T1000 (cell line): ENCODE results near the gene NR4A1.

ENCODE experiments used
- DNase-seq: peaks from one replicate; lab custom pipeline; 2025; ENCODE audit warnings: mixed read lengths; lab: John Stamatoyannopoulos, UW

The NR4A1 gene

GRCh38 chr12:52041695-52042123 is 9.5 kb upstream of the NR4A1 start:
- DNase-seq = no peak

- no peak for DNase-seq
Observed at GRCh38 chr12:52042706-52043385, 8.4 kb upstream of the NR4A1 start.

DNA sequence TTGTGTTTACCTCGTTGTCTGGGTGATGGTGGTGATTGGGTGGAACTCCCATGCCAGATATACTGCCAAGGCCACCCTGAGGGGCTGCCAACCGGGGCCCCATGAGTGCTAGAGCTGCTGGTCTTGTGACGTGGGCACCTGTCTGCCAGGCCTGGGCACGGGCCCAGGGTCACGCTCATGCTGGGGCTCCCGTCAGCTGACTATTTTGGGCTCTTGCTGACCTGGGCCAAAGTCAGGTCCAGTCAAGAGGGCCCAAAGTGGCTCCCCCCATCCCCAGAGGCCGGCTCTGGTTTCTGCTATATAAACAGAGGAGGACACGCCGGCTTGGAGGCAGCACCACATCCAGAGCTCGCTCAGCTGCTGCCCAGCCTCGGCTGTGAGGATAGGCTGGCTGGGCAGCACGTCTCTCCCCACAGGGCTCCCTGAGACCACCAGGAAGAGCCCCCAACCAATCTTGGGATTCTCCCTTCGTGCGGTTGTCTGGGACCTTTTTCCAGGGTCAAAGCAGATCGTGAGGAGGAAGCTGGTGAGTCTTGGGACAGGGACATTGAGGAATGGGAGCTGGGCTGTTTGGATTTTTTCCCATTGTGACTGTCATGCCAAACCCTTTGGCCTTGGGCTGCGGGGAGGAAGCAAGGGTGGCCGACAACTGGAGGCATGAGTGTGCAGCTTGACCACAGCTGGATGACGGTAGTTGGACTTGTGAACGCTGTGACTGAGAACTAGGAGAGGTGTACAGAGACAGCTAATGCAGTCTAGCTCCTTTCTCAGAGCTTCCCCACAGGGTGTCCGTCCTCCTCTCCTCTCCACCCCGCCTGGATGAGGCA is 7.6 kb upstream of the NR4A1 start:
- DNase-seq = no peak

GRCh38 chr12:52044292-52044983 is 6.8 kb upstream of the NR4A1 start:
- no peak for DNase-seq

DNA sequence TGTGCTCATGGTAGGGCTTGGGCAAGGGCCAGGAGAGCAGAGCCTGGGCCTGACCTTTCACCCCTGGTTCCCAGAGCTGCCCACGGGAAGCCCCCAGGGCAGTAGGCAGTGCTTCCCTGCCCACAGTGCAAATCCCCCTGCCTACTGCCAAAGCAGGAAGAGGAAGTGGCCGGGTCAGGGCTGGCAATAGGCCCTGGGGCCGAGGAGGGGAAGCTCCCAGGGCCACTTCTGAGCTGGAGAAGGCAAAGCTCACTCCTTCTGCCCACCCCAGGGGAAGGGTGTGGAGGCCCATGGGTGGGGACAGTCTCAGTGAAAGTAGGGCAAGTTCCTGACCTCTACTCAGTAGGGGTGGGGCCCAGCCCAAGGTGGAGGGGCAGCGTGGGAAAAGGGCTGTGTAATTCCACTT is 5.4 kb upstream of the NR4A1 start:
- DNase-seq = no peak

GRCh38 chr12:52046859-52047258 is 4.4 kb upstream of the NR4A1 start:
- no peak for DNase-seq

- DNase-seq = no peak
Observed at GRCh38 chr12:52049286-52049685, 2.0 kb upstream of the NR4A1 start.

DNA sequence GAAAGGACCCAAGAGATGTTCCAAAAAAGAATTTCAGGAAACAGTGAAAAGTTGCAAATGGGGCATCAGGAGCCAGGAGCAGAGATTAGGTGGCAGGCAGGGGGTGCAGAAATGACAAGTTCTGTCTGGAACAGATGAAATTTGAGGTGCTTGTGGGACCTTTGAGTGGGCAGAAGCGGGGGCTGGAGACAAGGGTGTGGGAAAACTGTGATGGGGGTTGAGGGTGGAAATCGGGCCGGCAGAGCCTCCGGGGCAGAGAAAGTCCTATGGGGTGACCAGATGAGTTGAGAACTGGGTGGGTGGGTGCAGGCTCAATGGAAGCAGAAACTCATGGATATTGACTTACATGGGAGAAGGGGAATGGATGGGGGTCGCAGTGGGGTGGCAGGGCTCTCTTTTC is 1.6 kb upstream of the NR4A1 start:
- no peak for DNase-seq

- DNase-seq = no peak
Observed at GRCh38 chr12:52050116-52050757, 1.0 kb upstream of the NR4A1 start.

DNA sequence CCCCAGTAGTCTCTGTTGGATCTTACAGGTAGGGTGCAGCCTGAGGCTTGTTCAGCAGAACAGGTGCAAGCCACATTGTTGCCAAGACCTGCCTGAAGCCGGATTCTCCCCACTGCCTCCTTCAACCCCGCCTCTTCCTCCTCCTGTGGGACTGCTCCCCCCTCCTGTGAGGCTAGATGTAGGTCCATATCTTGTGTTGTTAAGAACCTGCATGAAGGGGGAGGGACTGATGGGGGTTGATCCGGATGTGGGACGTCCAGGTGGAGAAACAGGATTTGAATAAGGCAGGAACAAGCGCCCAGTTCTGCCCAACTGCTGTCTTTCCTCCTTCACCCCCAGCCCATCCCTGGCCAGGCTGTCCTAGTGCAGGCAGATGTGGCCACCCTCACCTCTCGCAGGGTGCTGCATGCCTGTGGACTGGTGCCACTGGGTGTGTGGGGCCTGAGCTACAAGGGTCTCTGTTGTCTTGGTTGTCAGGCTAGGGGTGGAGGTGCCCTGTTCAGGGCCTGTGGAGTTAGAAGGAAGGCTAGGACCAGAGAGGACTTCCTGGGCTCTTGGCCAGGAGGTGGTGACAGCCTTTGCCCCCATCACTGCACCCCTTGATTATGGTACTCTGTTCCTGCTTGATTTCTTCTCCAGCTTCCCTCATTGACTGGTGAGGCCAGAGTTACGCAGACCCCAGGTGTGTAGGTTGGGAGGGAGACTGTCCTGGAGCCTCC is 1.4 kb downstream of the NR4A1 start:
- no peak for DNase-seq

DNA sequence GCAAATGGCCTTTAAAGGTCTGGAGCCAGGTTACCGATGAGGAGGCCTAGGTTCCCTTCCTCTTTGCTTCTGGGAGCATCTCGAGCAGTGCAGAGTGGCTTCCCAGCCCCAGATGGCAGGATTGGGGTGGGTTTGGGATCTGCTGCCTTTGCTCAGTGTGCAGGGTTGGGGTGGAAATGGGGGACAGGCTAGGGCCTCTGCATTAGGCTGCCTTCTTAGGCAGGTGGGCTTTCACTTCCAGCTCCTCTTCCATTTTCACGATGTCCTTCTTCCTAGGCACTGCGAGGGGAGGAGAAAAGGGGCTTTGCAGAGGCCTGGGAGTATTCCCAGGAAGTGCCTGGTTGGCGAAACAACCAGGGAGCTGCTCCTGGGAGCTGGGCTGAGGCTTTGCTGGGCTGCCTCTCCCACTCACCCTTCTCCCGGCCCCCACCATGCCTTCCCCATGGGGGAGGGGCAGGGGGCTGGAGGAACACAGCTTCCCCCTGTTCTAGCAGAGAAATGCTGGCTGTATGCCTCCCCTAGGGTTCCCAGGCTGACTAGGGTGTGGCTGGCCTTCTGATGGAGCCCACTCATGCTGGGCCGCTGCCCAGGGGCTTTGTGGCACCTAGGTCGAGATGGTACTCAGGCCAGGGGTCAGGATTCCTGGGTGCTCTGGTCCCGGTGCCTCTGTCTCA is 2.4 kb downstream of the NR4A1 start:
- no peak for DNase-seq

DNA sequence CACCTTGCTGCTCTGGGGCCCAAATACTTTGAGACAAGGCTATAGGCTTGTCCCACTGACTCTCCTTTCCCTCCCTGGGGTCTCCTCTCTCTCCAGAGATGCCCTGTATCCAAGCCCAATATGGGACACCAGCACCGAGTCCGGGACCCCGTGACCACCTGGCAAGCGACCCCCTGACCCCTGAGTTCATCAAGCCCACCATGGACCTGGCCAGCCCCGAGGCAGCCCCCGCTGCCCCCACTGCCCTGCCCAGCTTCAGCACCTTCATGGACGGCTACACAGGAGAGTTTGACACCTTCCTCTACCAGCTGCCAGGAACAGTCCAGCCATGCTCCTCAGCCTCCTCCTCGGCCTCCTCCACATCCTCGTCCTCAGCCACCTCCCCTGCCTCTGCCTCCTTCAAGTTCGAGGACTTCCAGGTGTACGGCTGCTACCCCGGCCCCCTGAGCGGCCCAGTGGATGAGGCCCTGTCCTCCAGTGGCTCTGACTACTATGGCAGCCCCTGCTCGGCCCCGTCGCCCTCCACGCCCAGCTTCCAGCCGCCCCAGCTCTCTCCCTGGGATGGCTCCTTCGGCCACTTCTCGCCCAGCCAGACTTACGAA is 3.1 kb downstream of the NR4A1 start:
- no peak for DNase-seq

DNA sequence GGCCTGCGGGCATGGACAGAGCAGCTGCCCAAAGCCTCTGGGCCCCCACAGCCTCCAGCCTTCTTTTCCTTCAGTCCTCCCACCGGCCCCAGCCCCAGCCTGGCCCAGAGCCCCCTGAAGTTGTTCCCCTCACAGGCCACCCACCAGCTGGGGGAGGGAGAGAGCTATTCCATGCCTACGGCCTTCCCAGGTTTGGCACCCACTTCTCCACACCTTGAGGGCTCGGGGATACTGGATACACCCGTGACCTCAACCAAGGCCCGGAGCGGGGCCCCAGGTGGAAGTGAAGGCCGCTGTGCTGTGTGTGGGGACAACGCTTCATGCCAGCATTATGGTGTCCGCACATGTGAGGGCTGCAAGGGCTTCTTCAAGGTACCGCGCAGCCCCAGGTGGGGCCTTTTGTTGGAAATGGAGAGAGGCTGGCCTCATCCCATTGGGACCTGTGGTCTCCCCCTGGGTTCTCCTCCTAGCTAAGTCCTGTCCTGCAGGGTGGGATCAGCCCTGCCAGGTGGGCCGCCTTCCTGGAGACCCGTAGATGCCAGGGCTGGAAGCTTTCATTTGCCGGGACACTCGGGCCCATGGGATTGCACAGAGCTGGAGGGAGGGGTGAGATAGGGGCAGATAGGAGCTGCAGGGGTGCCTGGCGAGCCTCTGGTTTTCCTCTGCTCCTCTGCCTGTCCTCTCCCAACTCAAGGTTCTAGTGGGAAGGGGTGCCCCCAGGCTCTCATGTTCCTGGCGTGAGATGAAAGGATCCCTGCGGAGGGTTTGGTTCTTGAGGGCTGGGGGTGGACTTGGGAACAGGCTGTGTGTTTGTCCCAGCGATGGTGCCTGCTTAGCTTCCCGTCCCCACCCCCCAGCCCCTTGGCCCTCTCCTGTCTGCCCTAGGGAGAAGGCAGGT is 3.8 kb downstream of the NR4A1 start:
- DNase-seq = no peak

DNA sequence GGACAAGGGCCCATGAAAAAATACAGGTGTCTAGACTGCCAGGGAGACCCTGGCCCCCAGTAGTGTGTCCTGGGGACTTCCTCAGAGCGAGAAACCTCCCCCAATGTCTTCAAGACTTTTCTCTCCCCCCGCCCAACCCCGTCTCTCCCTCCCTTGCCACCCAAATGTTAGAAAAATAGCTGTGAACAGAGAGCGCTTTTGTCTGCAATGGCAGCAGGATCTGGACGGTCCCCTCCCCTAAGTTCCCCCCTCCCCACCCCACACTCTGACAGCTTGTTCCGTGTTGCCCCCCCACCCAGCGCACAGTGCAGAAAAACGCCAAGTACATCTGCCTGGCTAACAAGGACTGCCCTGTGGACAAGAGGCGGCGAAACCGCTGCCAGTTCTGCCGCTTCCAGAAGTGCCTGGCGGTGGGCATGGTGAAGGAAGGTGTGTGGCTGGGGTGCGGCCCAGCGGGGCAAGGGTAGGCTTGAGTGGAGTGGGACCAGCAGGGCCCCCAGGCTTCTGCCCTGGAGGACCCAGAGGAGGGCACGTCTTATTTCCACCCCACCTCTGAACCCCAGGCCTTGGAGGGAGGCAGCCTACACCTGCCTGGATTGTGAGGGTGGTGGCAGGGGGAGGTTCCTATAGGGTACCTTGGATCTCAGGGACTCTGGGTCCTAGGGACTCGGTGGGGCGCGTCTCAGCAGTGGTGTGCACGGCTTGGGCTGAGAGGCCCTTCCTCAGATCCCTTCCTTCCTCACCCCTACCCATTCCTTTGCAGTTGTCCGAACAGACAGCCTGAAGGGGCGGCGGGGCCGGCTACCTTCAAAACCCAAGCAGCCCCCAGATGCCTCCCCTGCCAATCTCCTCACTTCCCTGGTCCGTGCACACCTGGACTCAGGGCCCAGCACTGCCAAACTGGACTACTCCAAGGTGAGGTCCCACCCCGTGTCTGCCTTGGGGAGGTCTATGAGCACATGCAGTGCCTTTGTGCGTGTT is 4.8 kb downstream of the NR4A1 start:
- DNase-seq = no peak

- DNase-seq = no peak
Observed at GRCh38 chr12:52056801-52057637, 5.8 kb downstream of the NR4A1 start.

GRCh38 chr12:52057638-52058576 is 6.7 kb downstream of the NR4A1 start:
- no peak for DNase-seq
